GM13976 (cell line): ENCODE results near the gene RNF40.
A peak's percentile ranks its signal among the peaks of the same experiment; 100 is the strongest.

ENCODE experiments used
- DNase-seq: peaks from one replicate; pipeline ENCODE4 v3.0.0; 2012; ENCODE audit warnings: low spot score
- in situ Hi-C: fragments of 300-500 bp; cut with MboI; formaldehyde crosslinking; loops from one replicate; pipeline ENCODE4 v1.12.0; 2022; ENCODE audit warnings: low sequenced_read_pairs, mixed read lengths, inconsistent platforms; ENCODE audit not compliant: unreplicated experiment
- TF ChIP-seq, protein P1 (sequence below): IDR thresholded peaks from 2 replicates; pipeline ENCODE4 v1.5.1; 2012; ENCODE audit warnings: borderline replicate concordance, mild to moderate bottlenecking; ENCODE audit not compliant: insufficient read depth; ENCODE audit errors: extremely low read depth, missing control alignments, control extremely low read depth

The RNF40 gene

GRCh38 chr16:30761427-30761927, 645 bp upstream of the RNF40 start:
- in situ Hi-C loops, result no loop called here
- TF ChIP-seq, protein P1, sequence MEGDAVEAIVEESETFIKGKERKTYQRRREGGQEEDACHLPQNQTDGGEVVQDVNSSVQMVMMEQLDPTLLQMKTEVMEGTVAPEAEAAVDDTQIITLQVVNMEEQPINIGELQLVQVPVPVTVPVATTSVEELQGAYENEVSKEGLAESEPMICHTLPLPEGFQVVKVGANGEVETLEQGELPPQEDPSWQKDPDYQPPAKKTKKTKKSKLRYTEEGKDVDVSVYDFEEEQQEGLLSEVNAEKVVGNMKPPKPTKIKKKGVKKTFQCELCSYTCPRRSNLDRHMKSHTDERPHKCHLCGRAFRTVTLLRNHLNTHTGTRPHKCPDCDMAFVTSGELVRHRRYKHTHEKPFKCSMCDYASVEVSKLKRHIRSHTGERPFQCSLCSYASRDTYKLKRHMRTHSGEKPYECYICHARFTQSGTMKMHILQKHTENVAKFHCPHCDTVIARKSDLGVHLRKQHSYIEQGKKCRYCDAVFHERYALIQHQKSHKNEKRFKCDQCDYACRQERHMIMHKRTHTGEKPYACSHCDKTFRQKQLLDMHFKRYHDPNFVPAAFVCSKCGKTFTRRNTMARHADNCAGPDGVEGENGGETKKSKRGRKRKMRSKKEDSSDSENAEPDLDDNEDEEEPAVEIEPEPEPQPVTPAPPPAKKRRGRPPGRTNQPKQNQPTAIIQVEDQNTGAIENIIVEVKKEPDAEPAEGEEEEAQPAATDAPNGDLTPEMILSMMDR, result no peak
- DNase-seq, result peak; percentile 73

DNA sequence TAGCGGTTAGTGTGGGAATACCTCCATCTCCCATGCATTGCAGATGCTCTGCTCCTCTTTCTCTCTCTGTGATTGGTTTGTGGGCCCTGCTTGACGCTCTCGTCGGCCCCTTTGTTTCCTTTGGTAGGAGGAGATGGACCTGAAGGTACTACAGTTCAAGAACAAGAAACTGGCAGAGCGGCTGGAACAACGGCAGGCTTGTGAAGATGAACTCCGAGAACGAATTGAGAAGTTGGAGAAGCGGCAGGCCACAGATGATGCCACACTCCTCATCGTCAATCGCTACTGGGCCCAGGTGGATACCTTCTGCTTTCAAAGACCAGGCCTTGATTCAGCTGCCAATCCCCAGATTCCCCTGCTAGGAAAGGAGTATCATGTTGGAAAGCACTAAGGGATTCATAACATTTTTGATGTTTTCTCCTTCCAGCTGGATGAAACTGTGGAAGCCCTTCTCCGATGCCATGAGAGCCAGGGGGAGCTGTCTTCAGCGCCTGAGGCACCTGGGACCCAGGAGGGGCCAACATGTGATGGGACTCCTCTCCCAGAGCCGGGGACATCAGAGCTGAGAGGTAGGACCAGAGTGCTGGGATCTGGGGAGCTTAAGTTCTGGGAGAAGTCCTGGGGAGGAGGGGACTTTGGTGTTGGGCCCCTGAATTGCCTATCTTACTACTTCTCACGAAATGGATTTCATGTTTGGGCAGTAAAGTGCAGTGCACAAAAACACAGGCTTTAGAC, 1.0 kb downstream of the RNF40 start:
- TF ChIP-seq, protein P1, result no peak
- in situ Hi-C loops, result no loop called here
- no peak for DNase-seq

DNA sequence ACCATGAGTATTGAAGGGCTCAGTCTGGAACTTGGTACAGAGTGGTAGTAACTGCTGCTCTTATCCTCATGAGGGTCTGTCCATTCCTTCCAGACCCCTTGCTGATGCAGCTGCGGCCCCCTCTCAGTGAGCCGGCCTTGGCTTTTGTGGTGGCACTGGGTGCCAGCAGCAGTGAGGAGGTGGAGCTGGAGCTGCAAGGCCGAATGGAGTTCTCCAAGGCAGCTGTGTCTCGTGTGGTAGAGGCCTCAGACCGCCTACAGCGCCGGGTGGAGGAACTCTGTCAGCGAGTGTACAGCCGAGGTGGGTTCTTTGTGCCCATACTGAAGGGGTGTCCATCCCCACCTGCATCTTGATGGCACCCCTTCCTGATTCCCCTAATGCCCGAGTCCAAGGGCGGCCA, 2.0 kb downstream of the RNF40 start:
- TF ChIP-seq, protein P1, result no peak
- in situ Hi-C loops, result no loop called here
- no peak for DNase-seq

DNA sequence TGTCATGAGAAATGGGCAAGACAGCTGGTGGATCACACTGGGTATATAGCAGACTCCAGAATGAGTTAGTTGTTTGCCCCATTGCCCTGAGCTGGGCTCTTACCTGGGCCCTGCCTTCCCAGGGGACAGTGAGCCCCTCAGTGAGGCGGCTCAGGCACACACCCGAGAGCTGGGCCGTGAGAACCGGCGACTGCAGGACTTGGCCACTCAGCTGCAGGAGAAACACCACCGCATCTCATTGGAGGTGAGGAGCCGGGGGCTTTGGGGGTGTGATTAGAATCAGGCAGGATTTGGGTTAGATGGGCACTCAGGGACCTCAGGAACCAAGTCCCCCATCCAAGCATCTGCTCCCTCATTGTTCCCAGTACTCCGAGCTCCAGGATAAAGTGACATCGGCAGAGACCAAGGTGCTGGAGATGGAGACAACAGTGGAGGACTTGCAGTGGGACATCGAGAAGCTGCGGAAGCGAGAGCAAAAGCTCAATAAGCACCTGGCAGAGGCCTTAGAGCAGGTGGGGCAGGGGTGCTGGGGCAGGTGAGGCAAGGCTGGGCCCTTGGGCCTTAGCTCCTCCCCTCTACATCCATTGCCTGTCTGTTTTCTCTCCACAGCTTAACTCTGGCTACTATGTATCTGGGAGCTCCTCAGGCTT, 2.8 kb downstream of the RNF40 start:
- TF ChIP-seq, protein P1, result no peak
- no peak for DNase-seq
- in situ Hi-C loops, result no loop called here

- no peak for DNase-seq
- TF ChIP-seq, protein P1, result no peak
- in situ Hi-C loops, result no loop called here
Measured at GRCh38 chr16:30766206-30766932, 4.2 kb downstream of the RNF40 start.

GRCh38 chr16:30766933-30767284, 4.8 kb downstream of the RNF40 start:
- no peak for DNase-seq
- TF ChIP-seq, protein P1, result no peak
- in situ Hi-C loops, result no loop called here
